Measurements from ENCODE around the gene ERGIC1. TPM values are rescaled to one million over a fixed set of nuclear protein-coding genes. Genes with fewer than 3 reads are reported as not detected.
A peak's percentile ranks its signal among the peaks of the same experiment; 100 is the strongest.

ERGIC1 gene
- total and polyA plus RNA-seq, 2 of the 8 experiments (the other 6 are each of a cell fraction or from before 2014, with no cell fraction given) = 95.3 to 106 TPM

- TF ChIP-seq CHD7 (IDR thresholded peaks at IDR 0.05; ENCODE audit: insufficient replicate concordance, low read length) = no peak
- no peak for TF ChIP-seq TCF12 (IDR thresholded peaks at IDR 0.05; ENCODE audit: low read depth, low read length)
- TF ChIP-seq CBX5 (IDR thresholded peaks at IDR 0.05; ENCODE audit: low read depth, low read length) = no peak
- TF ChIP-seq RAD21 (IDR thresholded peaks at IDR 0.05 in 1 of 2, conservative IDR thresholded peaks at IDR 0.05 in 1 of 2; ENCODE audit: low read depth in 2 of 2, low read length in 2 of 2) = peak; percentile 63 to 71
- TF ChIP-seq YY1 (IDR thresholded peaks at IDR 0.05; ENCODE audit: low read depth, low read length) = no peak
- no peak for TF ChIP-seq SP2 (IDR thresholded peaks at IDR 0.05; ENCODE audit: low read length)
- TF ChIP-seq TEAD4 (IDR thresholded peaks at IDR 0.05; ENCODE audit: low read depth, low read length) = peak; percentile 90
- TF ChIP-seq TAF1 (IDR thresholded peaks at IDR 0.05; ENCODE audit: low read depth, low read length) = no peak
- peak; percentile 65; the same call in 1 of the 2 replicates for TF ChIP-seq EGR1 (IDR thresholded peaks at IDR 0.05; ENCODE audit: borderline replicate concordance, low read depth, low read length)
Measured at GRCh38 chr5:172902497-172903472, 68.7 kb downstream of the ERGIC1 start (continued).
